ENCODE data around the gene FARS2.

Gene FARS2

GRCh38 chr6:5462856-5463255 lies 201.5 kb downstream of the FARS2 start:
- H3K36me3 ChIP-seq (ENCODE audit: control insufficient read depth, low read depth, low read length): no peaks in the 10 kb centered on the region
- no peak overlapping the region for H3K9ac ChIP-seq (ENCODE audit: low read length)
- H3K27ac ChIP-seq (ENCODE audit: low read length): no peak overlapping the region
- H3K4me3 ChIP-seq (ENCODE audit: low read length): no peak overlapping the region
- no peaks in the 10 kb centered on the region for H3K27me3 ChIP-seq (ENCODE audit: control insufficient read depth, insufficient read depth, low read length)
- no peaks in the 10 kb centered on the region for H3K9me3 ChIP-seq (ENCODE audit: control insufficient read depth, low read depth, low read length)
- peaks cover 19% of the 10 kb centered on the region for H3K4me1 ChIP-seq (ENCODE audit: control insufficient read depth, low read depth, low read length)

- Histone ChIP-seq H3K36me3 (ENCODE audit: control insufficient read depth, low read depth, low read length) (no peaks in the 10 kb centered on the region), H3K27me3 (ENCODE audit: control insufficient read depth, insufficient read depth, low read length) (no peaks in the 10 kb centered on the region), H3K4me3 (ENCODE audit: low read length) (no peak overlapping the region), H3K9me3 (ENCODE audit: control insufficient read depth, low read depth, low read length) (no peaks in the 10 kb centered on the region), H3K27ac (ENCODE audit: low read length) (no peak overlapping the region), H3K4me1 (ENCODE audit: control insufficient read depth, low read depth, low read length) (peaks cover 21% of the 10 kb centered on the region), H3K9ac (ENCODE audit: low read length) (no peak overlapping the region)
These were observed 202.4 kb downstream of the FARS2 start for GRCh38 chr6:5463690-5464089.

GRCh38 chr6:5464099-5464885 lies 203.0 kb downstream of the FARS2 start:
- H3K4me3 ChIP-seq (ENCODE audit: low read length): no peak overlapping the region
- H3K9ac ChIP-seq (ENCODE audit: low read length): no peak overlapping the region
- H3K9me3 ChIP-seq (ENCODE audit: control insufficient read depth, low read depth, low read length): no peaks in the 10 kb centered on the region
- no peaks in the 10 kb centered on the region for H3K36me3 ChIP-seq (ENCODE audit: control insufficient read depth, low read depth, low read length)
- no peaks in the 10 kb centered on the region for H3K27me3 ChIP-seq (ENCODE audit: control insufficient read depth, insufficient read depth, low read length)
- peaks cover 27% of the 10 kb centered on the region for H3K4me1 ChIP-seq (ENCODE audit: control insufficient read depth, low read depth, low read length)
- H3K27ac ChIP-seq (ENCODE audit: low read length): no peak overlapping the region

- peaks cover 39% of the 10 kb centered on the region for H3K4me1 ChIP-seq (ENCODE audit: control insufficient read depth, low read depth, low read length)
- no peaks in the 10 kb centered on the region for H3K27me3 ChIP-seq (ENCODE audit: control insufficient read depth, insufficient read depth, low read length)
- H3K36me3 ChIP-seq (ENCODE audit: control insufficient read depth, low read depth, low read length): no peaks in the 10 kb centered on the region
- H3K9ac ChIP-seq (ENCODE audit: low read length): no peak overlapping the region
- no peak overlapping the region for H3K4me3 ChIP-seq (ENCODE audit: low read length)
- no peak overlapping the region for H3K27ac ChIP-seq (ENCODE audit: low read length)
- no peaks in the 10 kb centered on the region for H3K9me3 ChIP-seq (ENCODE audit: control insufficient read depth, low read depth, low read length)
These were observed 205.2 kb downstream of the FARS2 start for GRCh38 chr6:5466281-5467136.

- Histone ChIP-seq H3K4me1 (ENCODE audit: control insufficient read depth, low read depth, low read length) (peaks cover 52% of the 10 kb centered on the region), H3K27me3 (ENCODE audit: control insufficient read depth, insufficient read depth, low read length) (no peaks in the 10 kb centered on the region), H3K9me3 (ENCODE audit: control insufficient read depth, low read depth, low read length) (no peaks in the 10 kb centered on the region), H3K4me3 (ENCODE audit: low read length) (no peak overlapping the region), H3K36me3 (ENCODE audit: control insufficient read depth, low read depth, low read length) (no peaks in the 10 kb centered on the region), H3K27ac (ENCODE audit: low read length) (no peak overlapping the region), H3K9ac (ENCODE audit: low read length) (no peak overlapping the region)
These were observed 207.3 kb downstream of the FARS2 start for GRCh38 chr6:5468586-5468985.

- no peaks in the 10 kb centered on the region for H3K9me3 ChIP-seq (ENCODE audit: control insufficient read depth, low read depth, low read length)
- H3K9ac ChIP-seq (ENCODE audit: low read length): no peak overlapping the region
- H3K27me3 ChIP-seq (ENCODE audit: control insufficient read depth, insufficient read depth, low read length): no peaks in the 10 kb centered on the region
- no peaks in the 10 kb centered on the region for H3K36me3 ChIP-seq (ENCODE audit: control insufficient read depth, low read depth, low read length)
- no peak overlapping the region for H3K4me3 ChIP-seq (ENCODE audit: low read length)
- no peak overlapping the region for H3K27ac ChIP-seq (ENCODE audit: low read length)
- peaks cover 49% of the 10 kb centered on the region for H3K4me1 ChIP-seq (ENCODE audit: control insufficient read depth, low read depth, low read length)
These were observed 208.0 kb downstream of the FARS2 start for GRCh38 chr6:5469101-5469846.

GRCh38 chr6:5471044-5471443 lies 209.7 kb downstream of the FARS2 start:
- Histone ChIP-seq H3K27ac (ENCODE audit: low read length) (no peak overlapping the region), H3K36me3 (ENCODE audit: control insufficient read depth, low read depth, low read length) (no peaks in the 10 kb centered on the region), H3K9me3 (ENCODE audit: control insufficient read depth, low read depth, low read length) (no peaks in the 10 kb centered on the region), H3K4me3 (ENCODE audit: low read length) (peak overlapping the region; percentile 2), H3K4me1 (ENCODE audit: control insufficient read depth, low read depth, low read length) (peaks cover 46% of the 10 kb centered on the region), H3K9ac (ENCODE audit: low read length) (peak overlapping the region; percentile 28), H3K27me3 (ENCODE audit: control insufficient read depth, insufficient read depth, low read length) (no peaks in the 10 kb centered on the region)

GRCh38 chr6:5471637-5472398 lies 210.5 kb downstream of the FARS2 start:
- Histone ChIP-seq H3K9ac (ENCODE audit: low read length) (peak overlapping the region; percentile 41), H3K27ac (ENCODE audit: low read length) (peak overlapping the region; percentile 43)

GRCh38 chr6:5472571-5472970 lies 211.3 kb downstream of the FARS2 start:
- H3K27me3 ChIP-seq (ENCODE audit: control insufficient read depth, insufficient read depth, low read length): no peaks in the 10 kb centered on the region
- no peaks in the 10 kb centered on the region for H3K36me3 ChIP-seq (ENCODE audit: control insufficient read depth, low read depth, low read length)
- H3K4me1 ChIP-seq (ENCODE audit: control insufficient read depth, low read depth, low read length): peaks cover 38% of the 10 kb centered on the region
- H3K4me3 ChIP-seq (ENCODE audit: low read length): no peak overlapping the region
- no peak overlapping the region for H3K9ac ChIP-seq (ENCODE audit: low read length)
- no peak overlapping the region for H3K27ac ChIP-seq (ENCODE audit: low read length)
- H3K9me3 ChIP-seq (ENCODE audit: control insufficient read depth, low read depth, low read length): no peaks in the 10 kb centered on the region

More at GRCh38 chr6:5471637-5472398, 210.5 kb downstream of the FARS2 start:
- Histone ChIP-seq H3K27me3 (ENCODE audit: control insufficient read depth, insufficient read depth, low read length) (no peaks in the 10 kb centered on the region), H3K4me1 (ENCODE audit: control insufficient read depth, low read depth, low read length) (peaks cover 39% of the 10 kb centered on the region), H3K36me3 (ENCODE audit: control insufficient read depth, low read depth, low read length) (no peaks in the 10 kb centered on the region), H3K9me3 (ENCODE audit: control insufficient read depth, low read depth, low read length) (no peaks in the 10 kb centered on the region), H3K4me3 (ENCODE audit: low read length) (peak overlapping the region; percentile 29)

GRCh38 chr6:5475779-5476178 lies 214.5 kb downstream of the FARS2 start:
- Histone ChIP-seq H3K27ac (ENCODE audit: low read length) (no peak overlapping the region), H3K4me1 (ENCODE audit: control insufficient read depth, low read depth, low read length) (peaks cover 26% of the 10 kb centered on the region), H3K9ac (ENCODE audit: low read length) (no peak overlapping the region), H3K9me3 (ENCODE audit: control insufficient read depth, low read depth, low read length) (no peaks in the 10 kb centered on the region), H3K27me3 (ENCODE audit: control insufficient read depth, insufficient read depth, low read length) (no peaks in the 10 kb centered on the region), H3K4me3 (ENCODE audit: low read length) (no peak overlapping the region), H3K36me3 (ENCODE audit: control insufficient read depth, low read depth, low read length) (no peaks in the 10 kb centered on the region)

GRCh38 chr6:5478380-5478779 lies 217.1 kb downstream of the FARS2 start:
- no peaks in the 10 kb centered on the region for H3K27me3 ChIP-seq (ENCODE audit: control insufficient read depth, insufficient read depth, low read length)
- H3K36me3 ChIP-seq (ENCODE audit: control insufficient read depth, low read depth, low read length): no peaks in the 10 kb centered on the region
- no peaks in the 10 kb centered on the region for H3K9me3 ChIP-seq (ENCODE audit: control insufficient read depth, low read depth, low read length)
- no peak overlapping the region for H3K4me3 ChIP-seq (ENCODE audit: low read length)
- peaks cover 3% of the 10 kb centered on the region for H3K4me1 ChIP-seq (ENCODE audit: control insufficient read depth, low read depth, low read length)
- no peak overlapping the region for H3K9ac ChIP-seq (ENCODE audit: low read length)
- no peak overlapping the region for H3K27ac ChIP-seq (ENCODE audit: low read length)
